GM12878 (cell line): ENCODE data around the gene GKAP1.

Experiments used
- CHD1 ChIP-seq: IDR thresholded peaks from 2 replicates; pipeline ENCODE4 v1.6.1; 2012; ENCODE audit warnings: low read depth, low read length, improper control_type of control experiment
- CHD2 ChIP-seq: IDR thresholded peaks from 2 replicates; pipeline ENCODE4 v1.6.1; 2011; ENCODE audit warnings: low read depth, low read length, improper control_type of control experiment, borderline replicate concordance
- EED ChIP-seq: sonication (generic); IDR thresholded peaks from 2 replicates; pipeline ENCODE4 v1.6.1; 2016; ENCODE audit warnings: antibody characterized with exemption, low read depth
- EZH2 ChIP-seq: IDR thresholded peaks from 2 replicates; pipeline ENCODE4 v1.6.1; 2012; ENCODE audit warnings: low read depth, mild to moderate bottlenecking, control low read depth, inconsistent platforms, low read length, borderline replicate concordance; ENCODE audit not compliant: control insufficient read depth
- GABPA ChIP-seq: IDR thresholded peaks from 2 replicates; pipeline ENCODE4 v1.6.1; 2014; ENCODE audit warnings: antibody characterized with exemption, low read depth, mild to moderate bottlenecking, inconsistent platforms
- KDM1A ChIP-seq: fragments of 200-600 bp; sonication (generic); IDR thresholded peaks from 2 replicates; pipeline ENCODE4 v1.6.1; 2016; ENCODE audit warnings: borderline replicate concordance
- LARP7 ChIP-seq: fragments of 450-650 bp; IDR thresholded peaks from 2 replicates; pipeline ENCODE4 v1.6.1; 2017; ENCODE audit warnings: mild to moderate bottlenecking
- SP1 ChIP-seq: IDR thresholded peaks from one replicate; pipeline ENCODE4 v1.6.1; 2011; ENCODE audit warnings: low read depth, low read length
- SRF ChIP-seq, 2 experiments: IDR thresholded peaks; 2 replicates each; pipeline ENCODE4 v1.6.1; 2011; ENCODE audit warnings: low read depth in 2 of 2, low read length in 2 of 2, mild to moderate bottlenecking in 1 of 2, moderate library complexity in 1 of 2
- SUZ12 ChIP-seq: fragments of 200-600 bp; sonication (generic); IDR thresholded peaks from one replicate; pipeline ENCODE4 v1.6.1; 2018; ENCODE audit warnings: antibody characterized with exemption, mild to moderate bottlenecking; ENCODE audit not compliant: unreplicated experiment
- YY1 ChIP-seq: IDR thresholded peaks from 2 replicates; pipeline ENCODE4 v1.6.1; 2011; ENCODE audit warnings: low read depth, mild to moderate bottlenecking, low read length
- TF ChIP-seq, protein P1 (sequence below): fragments of 450-650 bp; formaldehyde crosslinking; IDR thresholded peaks from 2 replicates; pipeline ENCODE4 v1.4.0; 2022; ENCODE audit warnings: mild to moderate bottlenecking, moderate library complexity
- TF ChIP-seq, protein P2 (sequence below), 3 experiments: IDR thresholded peaks in 2 of 3; conservative IDR thresholded peaks in 1 of 3; 2 replicates each; pipeline ENCODE4 v1.5.1; 2011; ENCODE audit warnings: low read depth in 3 of 3, low read length in 3 of 3, mild to moderate bottlenecking in 3 of 3, control low read depth in 2 of 3, moderate library complexity in 2 of 3, inconsistent platforms in 1 of 3, mixed read lengths in 1 of 3; ENCODE audit not compliant: control insufficient read depth in 2 of 3, insufficient read depth in 1 of 3; ENCODE audit errors: extremely low read depth in 1 of 3
- TF ChIP-seq, protein P3 (sequence below): IDR thresholded peaks from 2 replicates; pipeline ENCODE4 v1.6.1; 2011; ENCODE audit warnings: borderline replicate concordance, low read depth, mild to moderate bottlenecking, moderate library complexity, low read length; ENCODE audit not compliant: insufficient read depth, poor library complexity, severe bottlenecking

DNA sequence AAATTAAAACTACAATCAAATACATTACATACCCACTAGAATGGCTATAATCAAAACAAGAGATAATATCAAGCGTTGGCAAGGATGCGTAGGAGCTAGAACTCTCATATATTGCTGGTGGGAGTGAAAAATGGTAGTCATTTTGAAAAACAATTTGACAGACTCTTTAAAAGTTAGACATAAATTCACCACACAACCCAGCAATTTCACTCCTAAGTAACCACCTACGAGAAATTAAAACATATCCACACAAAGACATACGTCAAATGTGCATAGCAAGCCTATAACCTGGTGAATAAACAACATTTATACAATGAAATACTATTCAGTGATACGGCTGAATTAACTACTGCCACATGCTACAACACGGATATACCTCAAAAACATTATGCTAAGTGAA is 44.7 kb downstream of the GKAP1 start:
- TF ChIP-seq, protein P1, sequence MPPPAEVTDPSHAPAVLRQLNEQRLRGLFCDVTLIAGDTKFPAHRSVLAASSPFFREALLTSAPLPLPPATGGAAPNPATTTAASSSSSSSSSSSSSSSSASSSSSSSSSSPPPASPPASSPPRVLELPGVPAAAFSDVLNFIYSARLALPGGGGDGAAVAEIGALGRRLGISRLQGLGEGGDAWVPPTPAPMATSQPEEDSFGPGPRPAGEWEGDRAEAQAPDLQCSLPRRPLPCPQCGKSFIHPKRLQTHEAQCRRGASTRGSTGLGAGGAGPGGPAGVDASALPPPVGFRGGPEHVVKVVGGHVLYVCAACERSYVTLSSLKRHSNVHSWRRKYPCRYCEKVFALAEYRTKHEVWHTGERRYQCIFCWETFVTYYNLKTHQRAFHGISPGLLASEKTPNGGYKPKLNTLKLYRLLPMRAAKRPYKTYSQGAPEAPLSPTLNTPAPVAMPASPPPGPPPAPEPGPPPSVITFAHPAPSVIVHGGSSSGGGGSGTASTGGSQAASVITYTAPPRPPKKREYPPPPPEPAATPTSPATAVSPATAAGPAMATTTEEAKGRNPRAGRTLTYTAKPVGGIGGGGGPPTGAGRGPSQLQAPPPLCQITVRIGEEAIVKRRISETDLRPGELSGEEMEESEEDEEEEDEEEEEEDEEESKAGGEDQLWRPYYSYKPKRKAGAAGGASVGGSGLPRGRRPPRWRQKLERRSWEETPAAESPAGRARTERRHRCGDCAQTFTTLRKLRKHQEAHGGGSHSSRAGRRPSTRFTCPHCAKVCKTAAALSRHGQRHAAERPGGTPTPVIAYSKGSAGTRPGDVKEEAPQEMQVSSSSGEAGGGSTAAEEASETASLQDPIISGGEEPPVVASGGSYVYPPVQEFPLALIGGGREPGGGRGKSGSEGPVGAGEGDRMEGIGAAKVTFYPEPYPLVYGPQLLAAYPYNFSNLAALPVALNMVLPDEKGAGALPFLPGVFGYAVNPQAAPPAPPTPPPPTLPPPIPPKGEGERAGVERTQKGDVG (CRISPR knock-in tag), result no peak
- no peak for TF ChIP-seq CHD1
- no peak for TF ChIP-seq GABPA
- no peak for TF ChIP-seq EZH2
- TF ChIP-seq, protein P2, sequence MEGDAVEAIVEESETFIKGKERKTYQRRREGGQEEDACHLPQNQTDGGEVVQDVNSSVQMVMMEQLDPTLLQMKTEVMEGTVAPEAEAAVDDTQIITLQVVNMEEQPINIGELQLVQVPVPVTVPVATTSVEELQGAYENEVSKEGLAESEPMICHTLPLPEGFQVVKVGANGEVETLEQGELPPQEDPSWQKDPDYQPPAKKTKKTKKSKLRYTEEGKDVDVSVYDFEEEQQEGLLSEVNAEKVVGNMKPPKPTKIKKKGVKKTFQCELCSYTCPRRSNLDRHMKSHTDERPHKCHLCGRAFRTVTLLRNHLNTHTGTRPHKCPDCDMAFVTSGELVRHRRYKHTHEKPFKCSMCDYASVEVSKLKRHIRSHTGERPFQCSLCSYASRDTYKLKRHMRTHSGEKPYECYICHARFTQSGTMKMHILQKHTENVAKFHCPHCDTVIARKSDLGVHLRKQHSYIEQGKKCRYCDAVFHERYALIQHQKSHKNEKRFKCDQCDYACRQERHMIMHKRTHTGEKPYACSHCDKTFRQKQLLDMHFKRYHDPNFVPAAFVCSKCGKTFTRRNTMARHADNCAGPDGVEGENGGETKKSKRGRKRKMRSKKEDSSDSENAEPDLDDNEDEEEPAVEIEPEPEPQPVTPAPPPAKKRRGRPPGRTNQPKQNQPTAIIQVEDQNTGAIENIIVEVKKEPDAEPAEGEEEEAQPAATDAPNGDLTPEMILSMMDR (IDR thresholded peaks at IDR 0.05 in 2 of 3, conservative IDR thresholded peaks at IDR 0.05 in 1 of 3; ENCODE audit: control insufficient read depth in 2 of 3, extremely low read depth in 1 of 3, insufficient read depth in 1 of 3, low read depth in 3 of 3, low read length in 3 of 3), result no peak
- TF ChIP-seq KDM1A, result no peak
- no peak for TF ChIP-seq CHD2
- TF ChIP-seq SUZ12, result no peak
- no peak for TF ChIP-seq SP1
- TF ChIP-seq SRF (IDR thresholded peaks at IDR 0.05; ENCODE audit: low read depth in 2 of 2, low read length in 2 of 2), result no peak
- no peak for TF ChIP-seq YY1
- no peak for TF ChIP-seq LARP7
- no peak for TF ChIP-seq EED
- TF ChIP-seq, protein P3, sequence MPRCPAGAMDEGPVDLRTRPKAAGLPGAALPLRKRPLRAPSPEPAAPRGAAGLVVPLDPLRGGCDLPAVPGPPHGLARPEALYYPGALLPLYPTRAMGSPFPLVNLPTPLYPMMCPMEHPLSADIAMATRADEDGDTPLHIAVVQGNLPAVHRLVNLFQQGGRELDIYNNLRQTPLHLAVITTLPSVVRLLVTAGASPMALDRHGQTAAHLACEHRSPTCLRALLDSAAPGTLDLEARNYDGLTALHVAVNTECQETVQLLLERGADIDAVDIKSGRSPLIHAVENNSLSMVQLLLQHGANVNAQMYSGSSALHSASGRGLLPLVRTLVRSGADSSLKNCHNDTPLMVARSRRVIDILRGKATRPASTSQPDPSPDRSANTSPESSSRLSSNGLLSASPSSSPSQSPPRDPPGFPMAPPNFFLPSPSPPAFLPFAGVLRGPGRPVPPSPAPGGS, result no peak
